Heart right ventricle (tissue), 16 donors: Measurements from ENCODE around the gene SNCA. TPM values are rescaled to one million over a fixed set of nuclear protein-coding genes. Genes with fewer than 3 reads are reported as not detected.

Source experiments
- ATAC-seq, 8 donors: fragments of 200-7000 bp; cut with Tn5 transposase; one replicate each; pipeline ENCODE4 v1.9.1; 2020; ENCODE audit warnings: mild to moderate bottlenecking in 8 of 8, moderate library complexity in 8 of 8, moderate number of reproducible peaks in 1 of 8
- DNase-seq, 2 donors: peaks; one replicate each; pipeline ENCODE4 v3.0.0-alpha.2; 2020
- H3K27ac ChIP-seq, 10 donors: fragments of 200-600 bp; sonication (generic) in 2 of 10; one replicate each; pipeline versions ENCODE4 v1.5.0 to v1.8.0; 2020 to 2022; ENCODE audit warnings: mild to moderate bottlenecking in 3 of 10
- H3K27me3 ChIP-seq, 7 donors: fragments of 200-600 bp; one replicate each; pipeline ENCODE4 v1.8.0; 2021 to 2022; ENCODE audit warnings: mild to moderate bottlenecking in 2 of 7
- H3K36me3 ChIP-seq, 9 donors: fragments of 200-600 bp; sonication (generic) in 1 of 9; one replicate each; pipeline versions ENCODE4 v1.5.0 to v1.8.0; 2020 to 2022; ENCODE audit warnings: mild to moderate bottlenecking in 2 of 9
- H3K4me1 ChIP-seq, 9 donors: fragments of 200-600 bp; sonication (generic) in 1 of 9; one replicate each; pipeline versions ENCODE4 v1.5.0 to v1.8.0; 2020 to 2022; ENCODE audit warnings: mild to moderate bottlenecking in 4 of 9
- H3K4me3 ChIP-seq, 10 donors: fragments of 200-600 bp; sonication (generic) in 2 of 10; one replicate each; pipeline versions ENCODE4 v1.5.0 to v1.8.0; 2020 to 2022; ENCODE audit warnings: mild to moderate bottlenecking in 7 of 10, moderate library complexity in 2 of 10
- H3K9me3 ChIP-seq, 11 donors: fragments of 200-600 bp in 10 of 11; sonication (generic) in 2 of 11; one replicate each; pipeline versions ENCODE4 v1.5.0 to v1.8.0; 2013 to 2022; ENCODE audit warnings: mild to moderate bottlenecking in 2 of 11, control low read depth in 1 of 11, moderate library complexity in 1 of 11
- CTCF ChIP-seq, 9 donors: fragments of 200-600 bp; sonication (generic) in 2 of 9; IDR thresholded peaks; one replicate each; pipeline versions ENCODE4 v1.5.0 to v1.8.0; 2021 to 2022; ENCODE audit warnings: antibody characterized with exemption in 9 of 9, mild to moderate bottlenecking in 5 of 9, moderate library complexity in 1 of 9
- WGBS, 2 donors: extraction: QIAGEN DNeasy Blood & Tissue Kit; methylation state at CpG; one replicate each; pipeline ENCODE4 v1.1.7; 2013; ENCODE audit warnings: inconsistent platforms in 1 of 2; 5-methylcytosine and 5-hydroxymethylcytosine counted together
- intact Hi-C, 10 donors: fragments of 100-400 bp; cut with DNase I; formaldehyde crosslinking; loops; one replicate each; pipeline versions ENCODE4 v1.11.1 to v1.14.2; 2022
- polyA plus RNA-seq, 2 donors: library from polyadenylated mRNA; stranded (reverse); fragments of 200-250 nt; gene quantifications; one replicate each; pipeline ENCODE4 v1.2.3, GENCODE V29; 2013
- total RNA-seq, 10 donors: library from RNA; stranded (reverse); fragmentation: NEBNext Ultra II Directional in 3 of 10; extraction: Animal tissue kit (Norgen Biotek cat#: 25700) in 3 of 10; gene quantifications; one replicate each; pipeline versions ENCODE4 v1.2.1 to v1.2.4, GENCODE V29; 2021 to 2023
- donor health status: Arrhythmogenic right ventricular cardiomyopathy.
- donor health status: ischemic (EF 13 %, LVEDD 7.1; RV severe dilation, severe dysfunction).
- donor health status: healthy with polysubstance abuse.
- donor health status: DM: no; HTN: yes; CAD: no.
- donor health status: DM: no; HTN: no; CAD: no.
- donor health status: ischemic (EF 25% LVEDD 6.9; RV normal size, moderate dysfunction).
- donor health status: ischemic (EF 25% LVEDD 5.7; RV mildly dilated, moderate dysfunction).
- donor health status: healthy.
- donor health status: DM: yes; HTN: yes; CAD: no.
- donor health status: Ischemic cardiomyopathy.
- donor health status: ischemic (EF 35%, LVEDD 5.7; RV mildly dilated, moderate dysfunction).
- donor health status: nonischemic (EF 11% LVEDD 7.7; RV severe dilation, severe dysfunction).
- donor health status: DM: yes; HTN: yes; CAD: no.
- donor health status: PGD.
- donor health status: ischemic (EF 29% LVEDD 5.4; RV normal size, mild dysfunction).
- donor health status: nonischemic (EF 23%, LVEDD 6.1; RV moderate dilation, normal function).

Gene SNCA
- total and polyA plus RNA-seq, 12 donors = 1.8 to 29.8 (median 3.2) TPM

- DNase-seq = no peak
- Histone ChIP-seq H3K4me1 (no peaks in the 10 kb centered on the region), H3K9me3 (peaks cover 0 to 11% (median 0%) of the 10 kb centered on the region in 11 donors), H3K27ac (no peak overlapping the region), H3K27me3 (no peaks in the 10 kb centered on the region), H3K36me3 (no peaks in the 10 kb centered on the region), H3K4me3 (no peak overlapping the region)
- intact Hi-C loops = no loop called here
- 73 to 76% methylated on average over 6 of the region's 6 CpGs for WGBS, 2 donors
- ATAC-seq = no peak
- TF ChIP-seq CTCF (IDR thresholded peaks at IDR 0.05) = no peak
These were observed 120.1 kb downstream of the SNCA start for GRCh38 chr4:89716893-89717292.

DNA sequence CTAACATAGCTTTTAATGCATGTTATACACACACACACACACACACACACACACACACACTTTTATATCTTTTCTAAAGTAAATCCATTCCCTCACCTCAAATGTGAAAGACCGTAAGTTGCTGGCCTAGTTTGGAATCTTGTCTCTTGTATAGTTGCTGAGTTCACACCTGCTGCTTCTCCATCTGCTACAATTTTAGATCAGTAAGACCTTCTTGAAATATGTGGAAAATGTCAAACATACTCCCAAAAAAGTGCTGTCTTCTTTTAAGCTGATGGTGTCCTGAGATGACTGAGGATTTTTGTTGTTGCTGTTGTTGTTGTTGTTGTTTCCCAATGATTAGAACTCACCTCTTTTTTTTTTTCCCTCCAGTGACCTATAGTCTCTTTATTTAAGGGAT is 121.3 kb downstream of the SNCA start:
- TF ChIP-seq CTCF (IDR thresholded peaks at IDR 0.05) = no peak
- no peaks in the 10 kb centered on the region for H3K4me1 ChIP-seq
- DNase-seq (no peak), ATAC-seq (no peak)
- H3K27ac ChIP-seq = no peak overlapping the region
- 94 to 98% methylated on average over 1 of the region's 1 CpG for WGBS, 2 donors
- no peaks in the 10 kb centered on the region for H3K27me3 ChIP-seq
- no peaks in the 10 kb centered on the region for H3K36me3 ChIP-seq
- H3K4me3 ChIP-seq = no peak overlapping the region
- intact Hi-C loops = no loop called here
- peaks cover 0 to 11% (median 0%) of the 10 kb centered on the region in 11 donors for H3K9me3 ChIP-seq

- ATAC-seq = no peak
- WGBS, 2 donors = 91 to 93% methylated on average over 4 of the region's 4 CpGs
These were observed 124.1 kb downstream of the SNCA start for GRCh38 chr4:89712827-89713226.

GRCh38 chr4:89712141-89712540 is 124.8 kb downstream of the SNCA start:
- DNase-seq (no peak), ATAC-seq (no peak)
- TF ChIP-seq CTCF (IDR thresholded peaks at IDR 0.05) = no peak
- WGBS, 2 donors = 24 to 27% methylated on average over 2 of the region's 2 CpGs
- Histone ChIP-seq H3K27ac (no peak overlapping the region), H3K36me3 (no peaks in the 10 kb centered on the region), H3K4me3 (no peak overlapping the region), H3K9me3 (no peaks in the 10 kb centered on the region), H3K4me1 (peaks cover 0 to 7% (median 0%) of the 10 kb centered on the region in 9 donors), H3K27me3 (no peaks in the 10 kb centered on the region)
- intact Hi-C loops = no loop called here

More at GRCh38 chr4:89712827-89713226, 124.1 kb downstream of the SNCA start:
- intact Hi-C loops = no loop called here
- Histone ChIP-seq H3K36me3 (no peaks in the 10 kb centered on the region), H3K27me3 (no peaks in the 10 kb centered on the region), H3K9me3 (no peaks in the 10 kb centered on the region), H3K27ac (no peak overlapping the region), H3K4me3 (no peak overlapping the region), H3K4me1 (peaks cover 0 to 7% (median 0%) of the 10 kb centered on the region in 9 donors)
- no peak for TF ChIP-seq CTCF (IDR thresholded peaks at IDR 0.05)
- DNase-seq = no peak
